AG04449 (cell line): ENCODE results near the gene PPM1M.
A peak's percentile ranks its signal among the peaks of the same experiment; 100 is the strongest.
"Not testable (repeated sequence)": the region's sequence is repeated elsewhere in the genome, so short reads cannot be mapped to it uniquely, and the experiment has no call there.

Experiments used
- CTCF ChIA-PET: fragments of 350-600 bp; formaldehyde crosslinking; extraction: SDS; loops from one replicate; lab custom pipeline; 2021; ENCODE audit warnings: antibody characterized with exemption; lab: Yijun Ruan, JAX
- POLR2A ChIA-PET: fragments of 400-600, 350-600 bp; formaldehyde crosslinking; extraction: SDS; loops from one replicate; lab custom pipeline; 2020; ENCODE audit warnings: antibody characterized with exemption, inconsistent platforms; lab: Yijun Ruan, JAX
- DNase-seq: peaks from one replicate; pipeline ENCODE4 v3.0.0-alpha.2; 2010; ENCODE audit warnings: low read depth, low spot score
- H3K4me3 ChIP-seq: 2 replicates; pipeline ENCODE4 v1.5.1; 2011; ENCODE audit warnings: low read depth, mild to moderate bottlenecking, control low read depth, low read length
- CTCF ChIP-seq: IDR thresholded peaks from one replicate; pipeline ENCODE4 v1.5.1; 2011; ENCODE audit warnings: mild to moderate bottlenecking, moderate library complexity, low read length, control low read depth, inconsistent platforms; ENCODE audit not compliant: insufficient read depth; ENCODE audit errors: missing control alignments

Gene PPM1M

GRCh38 chr3:52278510-52279069, 33.0 kb downstream of the PPM1M start, which contains the start of gene WDR82:
TSS of gene WDR82 (minus strand) at chr3:52278649. CDS start at chr3:52278361, 288 bp downstream.
- POLR2A ChIA-PET, result interaction anchor here (0.7 to 2.3 kb wide), 6 partner anchors 9 to 38 kb away, joined by 3 to 14 read pairs (median 8); partner anchors contain the start of genes GLYCTK and PPM1M
- peak; percentile 73 for TF ChIP-seq CTCF
- H3K4me3 ChIP-seq, result peak within 1 kb of the TSS; percentile 98
- peak; percentile 38 for DNase-seq
- CTCF ChIA-PET, result interaction anchor here (1.2 to 27.0 kb wide), 6 partner anchors 10 to 58 kb away, joined by 3 to 498 read pairs (median 14); partner anchors contain the start of gene GLYCTK

- ChIA-PET POLR2A (interaction anchor here (2.1 kb wide), 1 partner anchor 8 kb away, joined by 14 read pairs; the partner anchor contains the start of gene GLYCTK), CTCF (interaction anchor here (0.8 to 27.0 kb wide), 10 partner anchors 9 to 277 kb away, joined by 3 to 498 read pairs (median 4); partner anchors contain the start of gene GLYCTK)
- no peak overlapping the region; the same call in 1 of the 2 replicates for H3K4me3 ChIP-seq
Observed at GRCh38 chr3:52279596-52279995, 34.0 kb downstream of the PPM1M start.

GRCh38 chr3:52280050-52280461, 34.5 kb downstream of the PPM1M start:
- no peak overlapping the region for H3K4me3 ChIP-seq
- POLR2A ChIA-PET, result interaction anchor here (0.7 to 2.1 kb wide), 2 partner anchors 7 to 43 kb away, joined by 3 to 14 read pairs; partner anchors contain the start of gene GLYCTK
- no peak for TF ChIP-seq CTCF
- CTCF ChIA-PET, result interaction anchor here (0.8 to 27.0 kb wide), 8 partner anchors 8 to 278 kb away, joined by 3 to 498 read pairs (median 4); partner anchors contain the start of gene GLYCTK
- no peak for DNase-seq

More at GRCh38 chr3:52279596-52279995, 34.0 kb downstream of the PPM1M start:
- no peak for DNase-seq
- TF ChIP-seq CTCF, result no peak

GRCh38 chr3:52281981-52282801, 36.6 kb downstream of the PPM1M start:
- CTCF ChIA-PET, result interaction anchor here (1.3 to 27.0 kb wide), 4 partner anchors 13 to 64 kb away, joined by 3 to 498 read pairs (median 5); no protein-coding TSS in a partner anchor
- DNase-seq, result no peak
- TF ChIP-seq CTCF, result no peak
- POLR2A ChIA-PET, result interaction anchor here (0.6 kb wide), 1 partner anchor 286 kb away, joined by 3 read pairs; the partner anchor contains the start of gene RPL29
- no peak overlapping the region for H3K4me3 ChIP-seq

GRCh38 chr3:52283306-52283705, 37.7 kb downstream of the PPM1M start:
- CTCF ChIA-PET, result interaction anchor here (0.8 to 27.0 kb wide), 4 partner anchors 9 to 63 kb away, joined by 3 to 498 read pairs (median 6); no protein-coding TSS in a partner anchor
- no peak for DNase-seq
- no peak overlapping the region for H3K4me3 ChIP-seq
- POLR2A ChIA-PET, result no interaction called here
- TF ChIP-seq CTCF, result no peak

- H3K4me3 ChIP-seq, DNase-seq, POLR2A ChIA-PET: not testable (repeated sequence)
- CTCF ChIA-PET, result interaction anchor here (1.3 to 27.0 kb wide), 3 partner anchors 51 to 63 kb away, joined by 5 to 498 read pairs (median 8); no protein-coding TSS in a partner anchor
Observed at GRCh38 chr3:52284051-52284450, 38.5 kb downstream of the PPM1M start.
